Lower lobe of right lung (tissue), 2 donors: ENCODE results near the gene SLC24A3. TPM values are rescaled to one million over a fixed set of nuclear protein-coding genes. Genes with fewer than 3 reads are reported as not detected.

ENCODE experiments used
- ATAC-seq, 2 donors: fragments of 200-7000 bp; cut with Tn5 transposase; one replicate each; pipeline ENCODE4 v1.9.1; 2020 to 2022; ENCODE audit warnings: mild to moderate bottlenecking in 2 of 2, moderate library complexity in 2 of 2
- DNase-seq: peaks from one replicate; pipeline ENCODE4 v3.0.0-alpha.2; 2020
- H3K27ac ChIP-seq: fragments of 200-600 bp; one replicate; pipeline ENCODE4 v1.8.0; 2022
- H3K27me3 ChIP-seq: fragments of 200-600 bp; one replicate; pipeline ENCODE4 v1.8.0; 2022; ENCODE audit warnings: low read depth
- H3K36me3 ChIP-seq: fragments of 200-600 bp; one replicate; pipeline ENCODE4 v1.8.0; 2022; ENCODE audit warnings: mild to moderate bottlenecking
- H3K4me1 ChIP-seq: fragments of 200-600 bp; one replicate; pipeline ENCODE4 v1.8.0; 2022
- H3K4me3 ChIP-seq: fragments of 200-600 bp; one replicate; pipeline ENCODE4 v1.8.0; 2022; ENCODE audit warnings: mild to moderate bottlenecking
- H3K9me3 ChIP-seq: fragments of 200-600 bp; one replicate; pipeline ENCODE4 v1.8.0; 2022
- CTCF ChIP-seq: fragments of 200-600 bp; IDR thresholded peaks from one replicate; pipeline ENCODE4 v1.8.0; 2022; ENCODE audit warnings: antibody characterized with exemption, mild to moderate bottlenecking
- intact Hi-C: fragments of 100-400 bp; cut with DNase I; formaldehyde crosslinking; loops from one replicate; pipeline ENCODE4 v1.11.0; 2022
- total RNA-seq: library from RNA; stranded (reverse); fragmentation: NEBNext Ultra II Directional; extraction: Animal tissue kit (Norgen Biotek cat#: 25700); gene quantifications from one replicate; pipeline ENCODE4 v1.2.1, GENCODE V29; 2021
- donor health status: DM: no; HTN: yes; CAD: no; lungs with severe emphysema.

Gene SLC24A3
- total RNA-seq, 1 donor from 2014 or later: 7.9 TPM

- no peaks in the 10 kb centered on the region for H3K4me1 ChIP-seq
- ATAC-seq: no peak
These were observed 467.6 kb downstream of the SLC24A3 start for GRCh38 chr20:19679900-19680495.

GRCh38 chr20:19682249-19682648 lies 469.8 kb downstream of the SLC24A3 start:
- Histone ChIP-seq H3K4me3 (no peak overlapping the region), H3K4me1 (no peaks in the 10 kb centered on the region), H3K36me3 (no peaks in the 10 kb centered on the region), H3K9me3 (no peaks in the 10 kb centered on the region), H3K27ac (no peak overlapping the region), H3K27me3 (no peaks in the 10 kb centered on the region)
- intact Hi-C loops: no loop called here
- ATAC-seq (no peak), DNase-seq (no peak)
- no peak for TF ChIP-seq CTCF

More at GRCh38 chr20:19679900-19680495, 467.6 kb downstream of the SLC24A3 start:
- Histone ChIP-seq H3K9me3 (no peaks in the 10 kb centered on the region), H3K4me3 (no peak overlapping the region), H3K27me3 (no peaks in the 10 kb centered on the region), H3K36me3 (no peaks in the 10 kb centered on the region), H3K27ac (no peak overlapping the region)
- TF ChIP-seq CTCF: no peak
- intact Hi-C loops: no loop called here
- DNase-seq: no peak

DNA sequence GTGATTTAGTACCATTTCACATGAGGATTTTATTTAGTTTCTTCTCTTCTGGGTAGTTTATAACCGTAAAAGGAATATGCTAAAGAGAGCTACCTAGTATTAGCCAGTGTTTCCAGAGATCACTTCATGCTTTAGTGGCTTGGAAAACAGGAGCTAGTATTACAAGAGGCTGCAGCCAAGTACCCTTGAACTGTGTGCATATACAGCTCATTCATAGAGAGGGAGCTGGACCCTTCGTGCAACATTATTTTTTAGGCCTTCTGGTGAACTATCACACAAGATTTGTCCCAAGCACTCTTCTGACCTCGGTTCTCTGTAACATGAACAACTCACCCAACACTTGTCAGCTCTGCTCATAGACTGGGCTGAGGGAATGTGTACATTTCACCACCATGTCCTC lies 470.7 kb downstream of the SLC24A3 start:
- H3K4me1 ChIP-seq: no peaks in the 10 kb centered on the region
- intact Hi-C loops: no loop called here
- no peak overlapping the region for H3K27ac ChIP-seq
- no peak for TF ChIP-seq CTCF
- DNase-seq (no peak), ATAC-seq (peak; percentile 42 to 60)
- no peaks in the 10 kb centered on the region for H3K36me3 ChIP-seq
- no peak overlapping the region for H3K4me3 ChIP-seq
- no peaks in the 10 kb centered on the region for H3K27me3 ChIP-seq
- H3K9me3 ChIP-seq: no peaks in the 10 kb centered on the region

DNA sequence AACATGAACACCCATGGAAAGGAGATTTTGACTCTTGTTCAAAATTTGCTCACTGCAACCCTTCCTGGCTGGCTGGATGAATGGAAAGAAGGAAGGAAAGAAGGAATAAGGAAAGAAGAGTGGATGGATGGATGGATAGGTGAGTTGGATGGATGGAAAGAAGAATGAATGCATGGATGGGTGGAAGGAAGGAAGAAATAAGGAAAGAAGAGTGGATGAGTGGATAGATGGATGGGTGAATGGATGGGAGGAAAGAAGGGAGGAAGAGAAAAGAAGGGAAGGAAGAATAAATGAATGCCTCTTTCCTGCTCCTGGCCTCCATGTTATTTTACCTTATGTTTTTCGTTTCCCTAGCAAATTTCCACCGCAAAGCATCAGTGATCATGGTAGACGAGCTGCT lies 471.4 kb downstream of the SLC24A3 start:
- DNase-seq: no peak
- Histone ChIP-seq H3K9me3 (no peaks in the 10 kb centered on the region), H3K4me3 (no peak overlapping the region), H3K4me1 (no peaks in the 10 kb centered on the region), H3K27ac (no peak overlapping the region), H3K36me3 (no peaks in the 10 kb centered on the region), H3K27me3 (no peaks in the 10 kb centered on the region)
- ATAC-seq: no peak
- intact Hi-C loops: no loop called here
- no peak for TF ChIP-seq CTCF

- peak; percentile 87 to 88 for ATAC-seq
- Histone ChIP-seq H3K27ac (no peak overlapping the region), H3K27me3 (no peaks in the 10 kb centered on the region), H3K36me3 (no peaks in the 10 kb centered on the region), H3K4me1 (peaks cover 7% of the 10 kb centered on the region), H3K9me3 (no peaks in the 10 kb centered on the region), H3K4me3 (no peak overlapping the region)
- intact Hi-C loops: no loop called here
- peak; percentile 78 for DNase-seq
- peak; percentile 69 for TF ChIP-seq CTCF
These were observed 475.8 kb downstream of the SLC24A3 start for GRCh38 chr20:19688031-19688806.
